ENCODE results near the gene HSFX1.
"Not testable (repeated sequence)": the region's sequence is repeated elsewhere in the genome, so short reads cannot be mapped to it uniquely, and the experiment has no call there.

Gene HSFX1, protein sequence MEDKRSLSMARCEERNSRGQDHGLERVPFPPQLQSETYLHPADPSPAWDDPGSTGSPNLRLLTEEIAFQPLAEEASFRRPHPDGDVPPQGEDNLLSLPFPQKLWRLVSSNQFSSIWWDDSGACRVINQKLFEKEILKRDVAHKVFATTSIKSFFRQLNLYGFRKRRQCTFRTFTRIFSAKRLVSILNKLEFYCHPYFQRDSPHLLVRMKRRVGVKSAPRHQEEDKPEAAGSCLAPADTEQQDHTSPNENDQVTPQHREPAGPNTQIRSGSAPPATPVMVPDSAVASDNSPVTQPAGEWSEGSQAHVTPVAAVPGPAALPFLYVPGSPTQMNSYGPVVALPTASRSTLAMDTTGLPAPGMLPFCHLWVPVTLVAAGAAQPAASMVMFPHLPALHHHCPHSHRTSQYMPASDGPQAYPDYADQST

GRCh38 chrX:149773768-149774167, at the start of gene HSFX1:
Gene HSFX1, plus strand, starts transcription at chrX:149774068. Its CDS starts 614 bp downstream, at chrX:149774682.
- not testable (repeated sequence) for DNase-seq (ENCODE audit: low spot score)

DNA sequence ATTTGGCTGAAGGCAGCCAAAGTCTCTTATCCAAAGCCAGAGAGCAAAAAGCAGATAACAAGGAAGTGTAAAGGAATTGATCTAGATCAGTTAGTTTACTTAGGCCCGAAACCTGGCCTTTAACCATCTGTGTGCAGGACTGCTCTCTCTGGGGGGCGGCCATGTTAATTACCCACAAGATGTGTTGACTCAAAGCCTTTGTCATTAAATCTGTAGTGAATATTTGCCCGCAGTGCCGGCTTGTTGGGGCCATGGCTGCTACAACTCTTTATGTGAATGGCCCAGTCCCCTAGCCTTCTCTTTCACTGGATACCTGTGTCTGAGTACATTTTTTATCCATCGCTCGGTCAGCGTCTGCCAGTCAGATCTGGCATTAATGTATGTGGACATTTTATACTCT, 46.6 kb upstream of the HSFX1 start:
- DNase-seq (ENCODE audit: low spot score), result not testable (repeated sequence)

DNA sequence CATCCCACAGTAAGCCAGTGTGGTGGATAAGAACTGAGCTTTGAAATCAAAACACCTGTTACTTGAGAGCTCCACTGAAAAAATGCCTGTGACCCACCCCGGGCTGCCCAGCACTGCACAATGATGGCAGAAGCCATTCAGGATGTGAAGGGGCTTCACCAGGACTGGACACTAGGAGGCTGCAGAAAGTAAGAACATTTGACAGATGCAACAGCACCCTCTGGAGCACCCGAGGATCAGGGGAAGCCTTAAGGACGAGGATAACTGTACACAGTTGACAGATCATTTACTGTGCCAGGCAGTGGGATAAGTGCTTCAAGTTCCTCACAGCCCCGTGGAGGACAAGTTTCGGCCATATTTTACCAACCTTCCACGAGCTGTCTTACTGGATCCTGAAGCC, 31.6 kb upstream of the HSFX1 start:
- DNase-seq (ENCODE audit: low spot score), result not testable (repeated sequence)

- not testable (repeated sequence) for DNase-seq (ENCODE audit: low spot score)
Measured at GRCh38 chrX:149746390-149747007, 27.4 kb upstream of the HSFX1 start.

DNA sequence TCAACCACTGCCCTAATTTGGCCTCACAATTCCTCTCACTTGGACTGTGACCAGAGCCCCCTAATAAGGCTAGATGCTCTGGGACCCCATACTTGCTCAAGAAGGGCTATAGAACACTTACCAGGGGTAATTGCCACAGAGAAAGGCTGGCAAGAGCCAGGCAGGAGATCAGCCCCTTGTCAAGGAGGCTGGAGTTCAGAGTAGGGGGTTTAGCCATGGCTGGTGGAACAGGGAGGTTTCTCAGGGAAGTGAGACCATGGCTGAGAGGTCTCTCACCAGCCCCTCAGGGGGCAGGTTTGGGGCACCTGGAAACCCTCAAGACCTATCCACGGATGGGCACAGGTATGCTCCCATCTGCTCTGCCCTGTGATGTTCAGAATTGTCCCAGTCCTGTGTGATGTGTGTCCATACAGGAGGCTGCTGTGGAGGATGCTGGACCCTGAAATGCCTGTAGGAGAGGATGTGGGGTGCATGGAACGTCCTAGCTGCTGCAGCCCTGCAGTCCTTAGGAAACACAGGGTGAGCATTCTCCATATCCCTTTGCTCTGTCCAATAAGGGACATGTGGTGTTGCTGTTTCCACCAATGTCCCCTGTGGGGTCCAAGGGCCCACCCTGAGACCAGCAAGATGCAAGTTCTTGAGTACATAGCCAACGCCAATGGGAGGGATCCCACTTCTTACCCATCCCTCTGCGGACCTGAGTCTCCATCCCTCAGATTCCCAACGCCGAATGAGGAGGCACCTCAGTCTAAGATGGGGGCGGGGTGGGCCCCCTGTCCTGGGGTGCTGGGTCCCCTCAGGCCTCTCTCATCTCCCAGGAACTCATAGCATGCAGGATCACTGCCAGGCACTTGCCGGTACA, 16.4 kb upstream of the HSFX1 start:
- TF ChIP-seq, protein P1, sequence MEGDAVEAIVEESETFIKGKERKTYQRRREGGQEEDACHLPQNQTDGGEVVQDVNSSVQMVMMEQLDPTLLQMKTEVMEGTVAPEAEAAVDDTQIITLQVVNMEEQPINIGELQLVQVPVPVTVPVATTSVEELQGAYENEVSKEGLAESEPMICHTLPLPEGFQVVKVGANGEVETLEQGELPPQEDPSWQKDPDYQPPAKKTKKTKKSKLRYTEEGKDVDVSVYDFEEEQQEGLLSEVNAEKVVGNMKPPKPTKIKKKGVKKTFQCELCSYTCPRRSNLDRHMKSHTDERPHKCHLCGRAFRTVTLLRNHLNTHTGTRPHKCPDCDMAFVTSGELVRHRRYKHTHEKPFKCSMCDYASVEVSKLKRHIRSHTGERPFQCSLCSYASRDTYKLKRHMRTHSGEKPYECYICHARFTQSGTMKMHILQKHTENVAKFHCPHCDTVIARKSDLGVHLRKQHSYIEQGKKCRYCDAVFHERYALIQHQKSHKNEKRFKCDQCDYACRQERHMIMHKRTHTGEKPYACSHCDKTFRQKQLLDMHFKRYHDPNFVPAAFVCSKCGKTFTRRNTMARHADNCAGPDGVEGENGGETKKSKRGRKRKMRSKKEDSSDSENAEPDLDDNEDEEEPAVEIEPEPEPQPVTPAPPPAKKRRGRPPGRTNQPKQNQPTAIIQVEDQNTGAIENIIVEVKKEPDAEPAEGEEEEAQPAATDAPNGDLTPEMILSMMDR (IDR thresholded peaks at IDR 0.05; ENCODE audit: extremely low read depth, missing control alignments), result no peak
- no peak for DNase-seq (ENCODE audit: low spot score)

DNA sequence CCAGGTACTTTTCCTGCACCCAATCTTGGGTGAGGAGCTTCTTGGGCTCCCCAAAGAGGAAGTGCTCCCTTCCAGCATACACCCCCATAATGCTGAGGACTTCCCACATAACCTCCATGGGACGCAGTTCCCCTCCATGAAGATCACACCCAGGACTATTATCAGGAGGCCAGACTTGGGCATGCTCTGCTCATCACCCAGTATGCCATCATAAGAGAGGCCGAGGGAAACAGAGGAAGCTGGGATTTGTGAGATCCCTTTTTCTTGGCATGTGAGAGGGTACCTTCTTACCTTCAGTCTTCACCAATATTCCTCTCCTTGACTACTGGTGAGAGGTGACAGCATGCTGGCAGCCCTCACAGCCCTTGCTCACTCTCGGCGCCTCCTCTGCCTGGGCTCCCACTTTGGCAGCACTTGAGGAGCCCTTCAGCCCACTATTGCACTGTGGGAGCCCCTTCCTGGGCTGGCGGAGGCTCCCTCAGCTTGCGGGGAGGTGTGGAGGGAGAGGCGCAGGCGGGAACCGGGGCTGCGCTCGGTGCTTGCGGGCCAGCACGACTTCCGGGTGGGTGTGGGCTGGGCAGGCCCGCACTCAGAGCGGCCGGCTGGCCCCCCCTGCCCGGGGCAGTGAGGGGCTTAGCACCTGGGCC, 15.7 kb upstream of the HSFX1 start:
- no peak for DNase-seq (ENCODE audit: low spot score)
- TF ChIP-seq, protein P1 (IDR thresholded peaks at IDR 0.05; ENCODE audit: extremely low read depth, missing control alignments), result no peak

DNA sequence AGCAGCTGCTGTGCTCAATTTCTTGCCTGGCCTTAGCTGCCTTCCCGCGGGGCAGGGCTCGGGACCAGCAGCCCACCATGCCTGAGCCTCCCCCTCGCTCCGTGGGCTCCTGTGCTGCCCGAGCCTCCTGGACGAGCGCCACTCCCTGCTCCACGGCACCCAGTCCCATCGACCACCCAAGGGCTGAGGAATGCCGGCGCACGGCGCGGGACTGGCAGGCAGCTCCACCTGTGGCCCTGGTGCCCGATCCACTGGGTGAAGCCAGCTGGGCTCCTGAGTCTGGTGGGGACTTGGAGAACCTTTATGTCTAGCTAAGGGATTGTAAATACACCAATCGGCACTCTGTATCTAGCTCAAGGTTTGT, 15.2 kb upstream of the HSFX1 start:
- DNase-seq (ENCODE audit: low spot score), result not testable (repeated sequence)

GRCh38 chrX:149759824-149760223, 14.0 kb upstream of the HSFX1 start:
- no peak for DNase-seq (ENCODE audit: low spot score)
- TF ChIP-seq, protein P1 (IDR thresholded peaks at IDR 0.05; ENCODE audit: extremely low read depth, missing control alignments), result no peak

- TF ChIP-seq, protein P1 (IDR thresholded peaks at IDR 0.05; ENCODE audit: extremely low read depth, missing control alignments), result no peak
- DNase-seq (ENCODE audit: low spot score), result no peak
Measured at GRCh38 chrX:149760965-149761364, 12.9 kb upstream of the HSFX1 start.

GRCh38 chrX:149761858-149762674, 11.8 kb upstream of the HSFX1 start:
- DNase-seq (ENCODE audit: low spot score), result not testable (repeated sequence)

All from GM20000 (cell line).